ENCODE results near the gene FSTL3.

The FSTL3 gene

GRCh38 chr19:656751-657559, 19.2 kb upstream of the FSTL3 start:
- CTCF ChIA-PET: interaction anchor here (1.2 kb wide), 1 partner anchor 77 kb away, joined by 4 read pairs; no protein-coding TSS in a partner anchor
- no peak for TF ChIP-seq CTCF (conservative IDR thresholded peaks at IDR 0.05; ENCODE audit: low read depth)
- POLR2A ChIA-PET (ENCODE audit: low non-redundant PET): interaction anchor here (0.6 kb wide), 1 partner anchor 353 kb away, joined by 3 read pairs; no protein-coding TSS in a partner anchor
- DNase-seq (ENCODE audit: low spot score): no peak
- peak overlapping the region; percentile 99 for H3K27ac ChIP-seq

DNA sequence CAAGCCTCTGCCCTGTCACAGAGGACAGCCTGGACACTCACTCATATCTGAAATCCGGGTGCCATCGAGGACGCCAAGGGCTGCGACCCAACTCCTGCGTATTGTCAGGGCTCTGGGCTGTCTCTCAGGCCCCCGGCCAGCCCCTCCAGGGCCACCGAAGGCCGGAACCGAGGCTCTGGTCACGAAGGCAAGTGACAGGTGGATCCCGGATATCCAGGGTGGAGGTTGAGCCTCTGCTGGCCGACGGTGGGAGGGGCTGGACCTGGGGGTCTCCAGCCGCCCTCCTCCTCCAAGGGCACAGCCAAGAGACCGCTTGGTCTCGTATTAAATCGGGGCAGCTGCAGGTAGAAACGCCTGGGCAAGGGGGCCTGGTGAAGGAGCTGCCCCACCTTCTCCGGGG, 18.6 kb upstream of the FSTL3 start:
- peak overlapping the region; percentile 99 for H3K27ac ChIP-seq
- TF ChIP-seq CTCF (conservative IDR thresholded peaks at IDR 0.05; ENCODE audit: low read depth): no peak
- no peak for DNase-seq (ENCODE audit: low spot score)
- ChIA-PET CTCF (no interaction called here), POLR2A (ENCODE audit: low non-redundant PET) (no interaction called here)

- H3K27ac ChIP-seq: peak overlapping the region; percentile 99
- ChIA-PET POLR2A (ENCODE audit: low non-redundant PET) (no interaction called here), CTCF (no interaction called here)
- DNase-seq (ENCODE audit: low spot score): no peak
- no peak for TF ChIP-seq CTCF (conservative IDR thresholded peaks at IDR 0.05; ENCODE audit: low read depth)
These were observed 17.9 kb upstream of the FSTL3 start for GRCh38 chr19:658059-658839.

DNA sequence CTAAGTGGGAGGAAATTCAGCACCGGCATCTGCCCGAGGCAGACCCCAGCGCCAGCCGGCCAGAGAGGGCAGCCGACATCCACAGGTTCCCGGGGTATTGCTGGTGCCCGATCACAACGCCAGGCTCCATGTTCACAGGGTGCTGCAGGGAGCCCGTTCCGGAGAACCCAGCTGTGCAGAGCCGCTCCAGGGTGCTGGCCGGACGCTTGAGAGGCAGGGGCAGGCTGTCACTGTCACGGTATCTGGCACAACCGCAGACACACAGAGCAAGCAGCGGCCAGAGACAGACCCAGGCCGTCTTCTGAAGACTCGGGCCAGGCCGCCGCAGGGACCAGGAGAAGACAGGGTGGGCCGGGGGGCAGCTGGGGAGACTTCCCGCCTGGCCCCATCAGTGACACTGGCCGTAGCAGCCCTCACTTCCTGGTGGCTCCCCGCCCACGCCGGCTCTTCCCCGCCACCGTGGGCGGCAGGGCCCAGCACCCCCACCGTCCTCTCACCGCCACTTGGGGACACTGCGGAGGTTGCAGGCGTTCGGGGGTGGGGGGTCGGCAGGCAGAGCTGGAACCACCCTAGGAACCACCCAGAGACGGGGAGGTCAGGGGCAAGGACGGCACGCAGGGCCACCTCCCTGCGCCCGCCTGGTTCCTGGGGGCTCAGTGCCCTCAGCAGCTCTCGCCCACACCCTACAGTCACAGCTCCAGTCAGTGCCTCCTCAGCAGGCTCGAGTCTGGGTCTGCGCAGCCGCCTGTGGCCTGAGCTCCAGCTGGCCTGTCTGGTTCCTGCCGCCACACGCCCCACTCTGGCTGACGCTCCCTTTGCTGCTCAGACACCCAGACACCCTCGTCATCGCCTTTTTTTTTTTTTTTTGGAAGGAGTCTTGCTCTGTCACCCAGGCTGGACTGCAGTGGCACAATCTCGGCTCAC, 17.0 kb upstream of the FSTL3 start:
- ChIA-PET CTCF (interaction anchor here (0.6 to 0.9 kb wide), 2 partner anchors 75 to 394 kb away, joined by 3 read pairs; no protein-coding TSS in a partner anchor), POLR2A (ENCODE audit: low non-redundant PET) (no interaction called here)
- TF ChIP-seq CTCF (conservative IDR thresholded peaks at IDR 0.05; ENCODE audit: low read depth): no peak
- peak overlapping the region; percentile 99 for H3K27ac ChIP-seq
- peak; percentile 82 for DNase-seq (ENCODE audit: low spot score)

GRCh38 chr19:660793-661426, 15.3 kb upstream of the FSTL3 start:
- no peak for TF ChIP-seq CTCF (conservative IDR thresholded peaks at IDR 0.05; ENCODE audit: low read depth)
- POLR2A ChIA-PET (ENCODE audit: low non-redundant PET): no interaction called here
- CTCF ChIA-PET: interaction anchor here (0.6 to 0.9 kb wide), 2 partner anchors 29 to 77 kb away, joined by 3 to 4 read pairs; no protein-coding TSS in a partner anchor
- DNase-seq (ENCODE audit: low spot score): no peak
- H3K27ac ChIP-seq: peak overlapping the region; percentile 99
